ENCODE results near the gene P2RX4. TPM values are rescaled to one million over a fixed set of nuclear protein-coding genes. Genes with fewer than 3 reads are reported as not detected.
"Not testable (repeated sequence)": the region's sequence is repeated elsewhere in the genome, so short reads cannot be mapped to it uniquely, and the experiment has no call there.

Gene P2RX4
- total RNA-seq, 1 experiment from 2014 or later: 34.2 TPM

DNA sequence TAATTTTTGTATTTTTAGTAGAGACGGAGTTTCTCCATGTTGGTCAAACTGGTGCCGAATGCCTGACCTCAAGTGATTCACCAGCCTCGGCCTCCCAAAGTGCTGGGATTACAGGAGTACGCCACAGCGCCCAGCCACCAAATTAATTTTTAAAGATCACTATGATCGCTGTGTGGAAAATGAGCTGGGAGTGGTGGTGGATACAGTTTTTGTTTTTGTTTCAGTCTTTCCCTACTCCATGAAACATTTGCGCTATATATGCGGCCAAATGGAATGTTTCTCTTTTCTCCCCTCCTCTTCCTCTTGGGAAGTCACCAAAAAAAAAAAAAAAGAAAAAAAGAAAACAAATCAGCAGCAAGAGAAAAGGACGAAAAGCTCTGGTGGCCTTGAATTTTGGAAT, 20.8 kb upstream of the P2RX4 start:
- peak; percentile 27 for DNase-seq (ENCODE audit: low read depth)

DNA sequence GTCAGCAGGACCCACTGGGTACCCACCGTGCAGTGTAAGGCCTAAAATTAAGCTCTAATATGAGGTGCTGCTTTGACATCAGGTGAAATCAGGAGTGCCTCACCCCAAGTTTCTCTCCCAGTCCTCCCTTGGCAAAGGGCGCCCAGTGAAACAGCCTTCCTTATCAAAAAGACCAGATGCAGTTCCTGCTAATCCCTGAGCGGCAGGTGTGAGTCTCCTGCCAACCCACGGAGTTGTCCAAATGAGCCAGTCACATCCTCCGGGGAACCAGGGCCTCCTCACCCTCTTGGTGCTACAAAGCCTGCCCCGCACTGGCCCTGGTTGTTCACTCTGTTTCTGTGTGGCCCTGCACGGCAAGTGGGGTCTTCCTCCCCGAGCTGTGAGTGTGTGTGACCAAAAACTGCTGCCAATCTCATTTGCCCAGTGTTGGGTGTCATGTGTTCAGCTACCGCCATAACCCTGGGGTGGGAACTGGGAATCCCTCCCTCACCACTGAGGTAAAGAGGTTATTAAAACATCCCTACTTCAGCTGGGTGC, 20.2 kb upstream of the P2RX4 start:
- DNase-seq (ENCODE audit: low read depth): no peak

DNA sequence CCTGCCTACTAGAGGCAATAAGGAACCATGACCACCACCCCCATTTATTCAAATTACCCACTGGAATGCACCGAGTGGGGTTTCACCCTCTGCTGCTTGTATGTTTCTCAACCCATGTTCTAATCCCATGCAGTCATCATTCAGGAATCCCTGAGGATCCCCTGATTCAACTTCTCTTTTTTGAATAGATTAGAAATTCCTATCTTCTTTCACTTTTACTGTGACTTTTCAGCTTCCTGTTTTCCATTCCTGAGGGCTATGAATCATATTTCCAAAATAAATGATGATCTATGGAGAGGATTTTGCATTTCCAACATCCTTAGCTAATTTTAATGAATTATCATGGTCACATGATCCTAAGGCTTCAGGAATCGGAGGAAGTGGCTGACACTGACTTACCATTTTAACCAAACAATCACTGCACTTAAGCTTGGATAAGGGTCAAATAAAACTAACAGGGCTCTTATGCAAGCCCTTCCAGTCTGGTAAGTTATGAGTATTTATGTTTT, 19.4 kb upstream of the P2RX4 start:
- DNase-seq (ENCODE audit: low read depth): peak; percentile 94

DNA sequence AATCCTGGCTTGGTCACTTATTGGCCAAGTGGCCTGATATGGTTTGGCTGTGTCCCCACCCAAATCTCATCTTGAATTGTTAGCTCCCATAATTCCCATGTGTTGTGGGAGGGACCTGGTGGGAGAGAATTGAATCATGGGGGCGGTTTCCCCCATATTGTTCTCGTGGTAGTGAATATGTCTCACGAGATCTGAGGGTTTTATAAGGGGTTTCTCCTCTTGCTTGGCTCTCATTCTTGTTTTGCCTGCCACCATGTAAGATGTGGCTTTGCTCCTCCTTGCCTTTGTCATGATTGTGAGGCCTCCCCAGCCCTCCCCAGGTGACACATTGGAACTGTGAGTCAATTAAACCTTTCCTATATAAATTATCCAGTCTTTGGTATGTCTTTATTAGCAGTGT, 18.8 kb upstream of the P2RX4 start:
- DNase-seq (ENCODE audit: low read depth): no peak

DNA sequence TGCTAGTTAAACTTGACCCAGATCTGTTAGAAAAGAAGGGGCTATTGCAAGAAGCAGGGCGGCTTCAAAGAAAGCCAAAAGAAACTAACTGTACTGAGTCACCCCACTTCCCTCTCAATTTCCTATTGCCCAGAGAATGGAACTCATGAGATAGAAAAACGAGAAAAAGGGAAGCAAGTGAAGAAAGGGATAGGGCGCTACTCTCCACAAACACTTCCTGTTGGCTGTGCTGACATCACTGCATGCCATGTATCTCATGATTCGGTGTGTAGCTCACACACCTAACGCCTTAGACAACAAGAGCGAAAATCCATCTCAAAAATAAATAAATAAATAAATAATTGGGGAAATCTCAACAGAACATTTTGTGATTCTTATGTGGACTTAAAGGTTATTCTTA, 13.0 kb upstream of the P2RX4 start:
- no peak for DNase-seq (ENCODE audit: low read depth)

DNA sequence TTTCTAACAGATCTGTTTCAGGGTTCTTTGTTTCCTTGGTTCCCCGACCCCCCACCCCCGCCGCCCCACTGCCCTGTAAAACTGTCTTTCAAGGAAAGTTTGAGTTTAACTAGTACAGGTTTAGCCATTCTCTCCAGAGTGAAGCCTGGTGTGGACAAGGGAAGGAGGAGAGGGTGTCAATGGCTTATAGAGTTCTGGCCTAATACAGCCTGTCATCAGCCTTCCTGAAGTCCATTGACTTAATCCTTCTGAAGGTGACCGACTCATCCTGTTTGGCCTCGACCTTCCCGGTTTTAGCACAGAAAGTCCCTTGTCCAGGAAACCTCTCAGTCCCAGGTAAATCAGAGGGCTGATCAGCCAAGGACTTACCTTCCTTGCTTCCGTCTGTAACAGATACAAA, 11.0 kb upstream of the P2RX4 start:
- DNase-seq (ENCODE audit: low read depth): no peak

DNA sequence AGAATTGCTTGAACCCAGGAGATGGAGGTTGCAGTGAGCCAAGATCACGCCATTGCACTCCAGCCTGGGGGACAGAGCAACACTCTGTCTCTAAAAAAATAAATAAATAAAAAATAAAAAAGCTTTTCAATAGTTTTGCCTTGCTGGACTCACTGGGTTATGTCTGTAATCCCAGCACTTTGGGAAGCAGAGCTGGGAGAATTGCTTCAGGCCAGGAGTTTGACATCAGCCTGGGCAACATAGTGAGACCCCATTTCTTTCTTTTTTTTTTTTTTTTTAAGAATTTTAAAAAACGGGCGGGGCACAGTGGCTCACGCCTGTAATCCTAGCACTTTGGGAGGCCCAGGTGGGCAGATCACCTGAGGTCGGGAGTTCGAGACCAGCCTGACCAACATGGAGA, 8.8 kb upstream of the P2RX4 start:
- not testable (repeated sequence) for DNase-seq (ENCODE audit: low read depth)

DNA sequence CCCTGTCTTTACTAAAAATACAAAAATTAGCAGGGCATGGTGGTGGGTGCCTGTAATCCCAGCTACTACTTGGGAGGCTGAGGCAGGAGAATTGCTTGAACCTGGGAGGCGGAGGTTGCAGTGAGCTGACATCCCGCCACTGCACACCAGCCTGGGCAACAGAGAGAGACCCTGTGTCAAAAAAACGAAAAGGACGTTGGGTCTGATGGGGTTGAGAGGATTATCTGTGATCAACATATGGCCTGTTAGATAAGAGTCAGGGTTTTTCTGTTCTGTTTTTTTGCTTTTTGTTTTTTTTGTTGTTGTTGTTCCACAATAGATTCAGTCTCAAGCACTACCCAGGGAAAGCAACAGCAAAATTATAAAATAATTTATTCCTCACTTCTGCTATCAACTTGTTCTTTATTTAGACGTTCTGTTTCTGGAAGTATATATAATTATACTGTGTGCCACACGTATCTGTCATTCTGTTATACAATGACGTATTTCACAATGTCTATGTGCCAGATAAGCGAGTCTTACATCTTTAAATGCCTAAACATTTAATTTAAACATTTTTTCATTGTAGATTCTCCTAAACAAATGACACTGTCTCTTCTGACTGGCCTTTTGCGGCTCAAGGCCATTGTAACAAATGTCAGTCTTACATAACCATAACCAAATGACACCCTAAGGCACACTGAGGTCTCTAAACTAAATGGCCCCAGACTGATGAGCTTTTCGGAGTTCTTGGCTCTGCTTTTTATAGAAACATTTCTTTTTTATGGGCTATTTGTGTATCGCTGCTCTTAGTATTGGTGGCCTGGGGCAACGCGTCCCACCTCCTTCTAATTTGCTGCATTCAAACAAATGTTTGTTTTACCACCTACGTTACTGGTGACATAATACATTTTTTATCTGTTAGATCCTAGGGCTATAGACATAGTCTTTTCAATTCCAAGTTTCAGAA, 7.2 kb upstream of the P2RX4 start:
- peak; percentile 20 for DNase-seq (ENCODE audit: low read depth)

DNA sequence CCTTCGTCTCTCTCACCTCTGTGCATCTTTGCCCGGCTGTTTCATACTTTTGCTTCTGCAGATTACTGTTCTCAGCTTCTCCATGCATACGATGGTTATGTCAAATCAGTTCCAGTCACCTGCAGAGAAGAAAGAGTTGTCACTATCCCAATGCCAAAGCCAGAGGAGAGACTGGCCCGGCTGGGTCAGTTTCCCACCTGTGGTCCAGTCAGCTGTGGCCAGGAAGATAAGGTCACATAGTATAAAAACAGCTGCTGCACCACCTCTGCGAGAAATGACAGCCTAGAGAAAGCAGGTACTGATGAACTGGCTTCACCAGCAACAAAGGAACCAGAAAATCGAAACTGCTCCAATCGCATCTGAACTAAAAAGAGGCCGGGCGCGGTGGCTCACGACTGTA, 6.4 kb upstream of the P2RX4 start:
- DNase-seq (ENCODE audit: low read depth): no peak

DNA sequence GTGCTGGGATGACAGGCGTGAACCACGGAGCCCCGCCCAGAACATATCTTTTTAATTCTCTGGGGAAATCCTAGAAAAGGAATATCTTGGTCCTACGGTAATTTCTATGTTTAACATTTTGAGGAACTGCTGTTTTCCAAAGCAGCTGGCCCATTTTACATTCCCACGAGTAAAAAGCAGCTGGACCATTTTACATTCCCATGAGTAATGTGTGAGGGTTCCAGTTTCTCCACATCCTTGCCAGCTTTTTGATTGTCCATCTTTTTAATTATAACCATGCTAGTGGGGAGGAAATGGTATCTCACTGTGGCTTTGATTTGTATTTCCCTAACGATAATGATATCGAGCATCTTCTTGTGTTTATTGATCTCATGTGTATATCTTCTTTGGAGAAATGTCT, 4.4 kb upstream of the P2RX4 start:
- DNase-seq (ENCODE audit: low read depth): no peak

DNA sequence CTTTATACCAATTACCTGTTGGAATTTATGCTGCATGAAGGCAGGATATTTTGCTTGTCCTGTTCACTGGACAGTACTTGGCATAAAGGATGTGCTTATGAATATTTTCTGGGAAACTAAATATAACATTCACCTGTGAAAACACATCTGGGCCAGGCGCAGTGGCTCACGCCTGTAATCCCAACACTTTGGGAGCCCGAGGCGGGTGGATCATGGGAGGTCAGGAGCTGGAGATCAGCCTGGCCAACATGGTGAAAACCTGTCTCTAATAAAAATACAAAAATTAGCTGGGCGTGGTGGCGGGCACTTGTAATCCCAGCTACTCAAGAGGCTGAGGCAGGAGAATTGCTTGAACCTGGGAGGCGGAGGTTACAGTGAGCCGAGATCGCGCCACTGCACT, 1.4 kb upstream of the P2RX4 start:
- DNase-seq (ENCODE audit: low read depth): not testable (repeated sequence)

DNA sequence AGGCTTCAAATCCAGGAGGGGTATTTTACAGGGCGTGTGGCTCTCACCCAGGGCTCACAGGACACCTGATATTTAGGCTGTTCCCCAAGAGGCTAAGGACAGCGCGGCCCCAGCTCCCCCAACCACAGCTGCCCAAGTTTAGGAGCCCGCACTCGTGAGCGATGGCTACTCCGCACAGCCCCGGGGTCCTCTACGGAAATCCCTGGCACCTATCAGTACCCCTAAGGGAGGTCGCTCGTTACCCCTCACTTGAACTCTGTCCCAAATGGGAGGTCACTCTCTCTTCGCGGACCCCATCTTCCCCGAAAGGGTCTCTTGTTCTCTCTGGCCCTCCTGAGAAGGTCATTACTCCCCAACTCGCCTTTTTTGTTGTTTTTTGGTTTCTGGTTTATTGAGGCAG, 708 bp upstream of the P2RX4 start:
- no peak for DNase-seq (ENCODE audit: low read depth)

DNA sequence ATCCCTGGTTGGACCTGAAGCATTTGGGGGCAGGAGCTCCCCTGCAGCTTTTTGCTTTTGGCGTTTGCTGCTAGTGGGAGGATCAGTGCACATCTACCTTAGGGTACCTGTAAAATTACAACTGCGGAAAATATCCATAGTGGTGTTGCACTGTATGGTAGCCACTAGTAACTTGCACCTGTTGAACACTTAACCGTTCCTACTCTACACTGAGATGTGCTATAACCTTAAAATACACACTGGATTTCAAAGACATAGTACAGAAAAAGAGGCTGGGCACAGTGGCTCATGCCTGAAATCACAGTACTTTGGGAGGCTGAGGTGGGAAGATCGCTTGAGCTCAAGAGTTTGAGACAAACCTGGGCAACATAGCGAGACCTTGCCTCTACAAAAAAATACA, 2.9 kb downstream of the P2RX4 start:
- no peak for DNase-seq (ENCODE audit: low read depth)

DNA sequence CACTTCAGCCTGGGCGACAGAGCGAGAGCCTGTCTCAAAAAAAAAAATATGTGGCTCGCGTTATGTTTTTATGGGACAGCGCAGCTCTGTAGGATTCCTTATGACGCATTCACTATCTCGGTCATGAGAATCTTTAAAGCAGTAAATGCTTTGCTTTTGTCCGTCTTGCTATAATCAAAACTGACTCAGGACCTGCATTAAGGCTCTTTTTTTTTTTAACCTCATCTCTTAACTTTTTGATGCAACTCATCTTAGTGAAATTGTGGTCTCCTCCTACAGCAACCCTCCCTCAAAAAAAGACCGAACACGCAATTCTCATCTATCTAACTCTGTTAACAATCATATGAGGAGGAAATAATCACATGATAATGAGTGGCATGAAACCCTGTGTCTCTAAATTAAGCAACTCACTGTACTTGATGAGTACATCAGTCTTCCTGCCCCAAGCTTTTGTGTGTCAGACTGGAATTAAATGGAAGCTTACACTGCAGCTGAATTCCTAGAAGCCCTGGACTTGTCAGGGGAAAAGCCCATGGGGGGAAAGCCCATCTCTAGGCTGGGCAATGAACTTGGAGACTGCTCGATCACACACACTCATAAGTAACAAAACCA, 4.3 kb downstream of the P2RX4 start:
- peak; percentile 59 for DNase-seq (ENCODE audit: low read depth)

DNA sequence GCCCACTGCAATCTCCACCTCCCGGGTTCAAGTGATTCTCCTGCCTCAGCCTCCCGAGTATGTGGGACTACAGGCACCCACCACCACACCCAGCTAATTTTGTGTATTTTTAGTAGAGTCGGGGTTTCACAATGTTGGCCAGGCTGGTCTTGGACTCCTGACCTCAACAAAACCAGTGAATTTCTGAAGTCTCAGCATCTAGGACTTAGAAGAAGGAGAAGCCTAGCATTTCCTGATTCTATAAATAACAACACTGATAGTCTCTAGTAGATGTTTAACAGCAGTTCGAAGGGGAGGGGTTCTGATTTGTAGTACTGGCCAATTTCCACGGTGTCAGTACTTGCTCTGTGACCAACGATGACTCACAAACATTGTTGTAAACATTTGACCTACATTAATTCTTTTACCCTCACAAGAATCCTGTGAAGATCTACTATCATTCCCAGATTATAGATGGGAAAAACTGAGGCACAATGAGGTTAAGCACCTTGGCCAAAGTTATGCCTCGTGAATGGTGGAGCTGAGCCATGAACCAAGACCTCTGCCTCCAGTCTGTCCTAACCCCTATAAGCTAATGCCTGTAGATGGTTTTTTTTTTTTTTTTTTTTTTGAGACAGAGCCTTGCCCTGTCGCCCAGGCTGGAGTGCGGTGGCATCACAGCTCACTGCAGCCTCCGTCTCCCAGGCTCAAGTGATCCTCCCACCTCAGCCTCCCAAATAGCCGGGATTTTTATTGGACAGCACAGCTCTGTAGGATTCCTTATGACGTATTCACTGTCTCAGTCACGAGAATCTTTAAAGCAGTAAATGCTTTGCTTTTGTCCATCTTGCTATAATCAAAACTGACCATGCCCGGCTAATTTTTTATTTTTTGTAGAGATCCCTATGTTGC, 5.2 kb downstream of the P2RX4 start:
- DNase-seq (ENCODE audit: low read depth): peak; percentile 95

DNA sequence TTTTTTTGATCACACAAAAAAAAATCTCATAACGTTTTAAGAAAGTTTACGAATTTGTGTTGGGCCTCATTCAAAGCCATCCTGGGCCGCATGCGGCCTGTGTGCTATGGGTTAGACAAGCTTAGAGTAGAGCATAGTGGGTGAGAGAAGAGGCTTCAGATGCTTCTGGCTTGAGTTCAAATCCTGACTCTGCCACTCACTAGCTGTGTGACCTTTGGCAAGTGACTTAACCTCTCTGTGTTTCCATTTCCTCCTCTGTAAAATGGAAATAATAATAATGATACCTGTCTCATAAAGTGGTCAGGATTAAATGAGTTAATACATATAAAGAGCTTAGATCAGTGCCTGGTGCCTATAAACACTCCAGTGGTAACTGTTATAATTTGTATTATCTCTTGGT, 6.2 kb downstream of the P2RX4 start:
- DNase-seq (ENCODE audit: low read depth): no peak

DNA sequence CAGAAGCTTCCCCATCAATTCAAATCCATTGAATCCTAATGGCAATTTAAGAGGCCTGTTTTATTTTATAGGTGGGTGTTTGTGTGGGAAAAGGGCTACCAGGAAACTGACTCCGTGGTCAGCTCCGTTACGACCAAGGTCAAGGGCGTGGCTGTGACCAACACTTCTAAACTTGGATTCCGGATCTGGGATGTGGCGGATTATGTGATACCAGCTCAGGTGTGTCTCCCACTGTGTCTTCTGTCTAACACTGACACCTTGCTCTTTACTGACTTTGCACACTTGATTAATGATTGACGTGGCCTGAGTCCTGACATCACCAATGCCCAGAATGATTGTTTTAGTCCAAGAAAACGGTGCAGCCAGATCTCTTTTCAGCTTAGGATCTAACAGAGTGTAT, 7.1 kb downstream of the P2RX4 start:
- DNase-seq (ENCODE audit: low read depth): no peak

DNA sequence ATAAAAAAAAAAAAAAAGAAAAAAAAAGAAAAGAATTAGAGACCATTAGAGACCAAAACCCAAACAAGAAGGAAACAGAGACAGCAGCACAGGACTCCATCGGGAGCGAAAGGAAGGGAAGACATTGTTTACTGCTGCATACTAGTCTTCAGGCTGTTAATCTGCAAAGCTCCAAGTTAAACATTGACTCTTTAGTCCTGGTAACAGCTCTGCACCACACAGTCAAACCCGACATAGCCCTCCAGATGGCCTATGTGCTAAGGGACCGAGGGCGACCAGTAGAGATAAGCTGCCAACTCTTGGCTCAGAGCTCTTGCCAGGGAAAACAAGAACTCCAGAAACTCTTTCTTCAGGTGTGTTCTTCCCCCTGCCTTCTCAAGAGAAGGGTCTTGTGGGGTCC, 7.8 kb downstream of the P2RX4 start:
- DNase-seq (ENCODE audit: low read depth): no peak

DNA sequence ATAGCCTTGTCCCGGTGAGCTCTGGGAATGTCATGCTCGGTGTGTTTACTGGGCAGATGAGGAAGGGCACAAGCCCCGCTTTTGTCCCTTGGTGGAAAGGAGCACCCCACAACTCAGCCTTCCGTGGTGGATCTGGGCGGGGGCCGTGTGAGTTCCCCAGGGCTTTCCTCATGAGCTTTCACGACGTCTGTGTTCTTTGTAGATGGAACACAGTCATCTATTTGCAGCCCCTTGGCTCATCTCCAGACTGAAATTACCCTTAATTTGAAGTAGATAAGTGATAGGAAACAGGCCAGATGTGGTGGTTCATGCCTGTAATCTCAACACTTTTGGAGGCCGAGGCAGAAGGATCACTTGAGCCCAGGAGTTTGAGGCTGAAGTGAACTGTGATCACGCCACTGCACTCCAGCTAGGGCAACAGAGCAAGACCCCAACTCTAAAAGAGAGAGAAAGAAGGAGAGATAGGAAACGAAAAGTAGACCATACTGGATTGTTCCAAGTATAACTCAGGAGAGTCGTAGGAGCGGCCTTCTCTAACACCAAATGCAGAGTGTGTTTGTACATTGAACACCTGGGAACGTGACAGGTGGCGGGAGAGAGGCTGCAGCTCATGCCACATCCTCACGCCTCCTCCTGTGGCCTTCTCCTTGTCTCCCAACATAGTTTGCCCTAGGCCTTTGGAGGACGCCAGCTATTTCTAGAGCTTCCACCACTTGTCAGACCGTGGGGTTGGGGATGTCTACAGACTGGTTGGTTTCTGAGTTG, 8.8 kb downstream of the P2RX4 start:
- DNase-seq (ENCODE audit: low read depth): no peak

DNA sequence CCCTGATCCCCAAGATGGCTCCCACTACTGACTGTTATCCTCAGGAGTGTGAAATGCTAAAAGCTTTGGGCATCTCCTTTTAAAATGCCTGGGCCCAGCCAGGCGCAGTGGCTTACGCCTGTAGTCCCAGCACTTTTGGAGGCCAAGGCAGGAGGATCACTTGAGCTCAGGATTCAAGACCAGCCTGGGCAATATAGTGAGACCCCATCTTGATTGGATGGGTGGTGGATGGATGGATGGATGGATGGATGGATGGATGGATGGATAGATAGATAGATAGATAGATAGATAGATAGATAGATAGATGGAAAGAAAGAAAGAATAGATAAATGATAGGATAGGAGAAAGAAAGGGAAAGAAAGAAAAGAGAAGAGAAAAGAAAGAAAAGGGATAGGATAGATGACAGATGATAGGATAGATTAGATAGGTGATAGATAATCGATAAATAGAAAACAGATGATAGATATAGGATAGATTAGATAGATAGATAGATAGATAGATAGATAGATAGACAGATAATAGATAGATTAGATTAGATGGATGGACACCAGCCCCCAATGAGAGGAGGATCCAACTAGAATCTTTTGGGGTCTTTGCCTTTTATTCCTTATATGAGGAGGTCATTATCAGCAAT, 9.5 kb downstream of the P2RX4 start:
- DNase-seq (ENCODE audit: low read depth): no peak

DNA sequence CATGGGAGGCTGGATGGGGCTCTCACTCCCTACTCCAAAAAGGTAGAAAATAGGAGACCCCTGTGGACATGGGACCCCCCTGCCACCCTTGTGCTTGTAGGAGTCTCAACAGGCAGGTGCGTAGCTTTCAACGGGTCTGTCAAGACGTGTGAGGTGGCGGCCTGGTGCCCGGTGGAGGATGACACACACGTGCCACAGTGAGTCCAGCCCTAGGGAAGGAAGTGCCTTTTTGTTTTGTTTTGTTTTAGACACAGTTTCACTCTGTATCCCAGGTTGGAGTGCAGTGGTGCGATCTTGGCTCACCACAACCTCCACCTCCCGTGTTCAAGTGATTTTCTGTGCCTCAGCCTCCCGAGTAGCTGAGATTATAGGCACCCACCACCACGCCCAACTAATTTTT, 12.9 kb downstream of the P2RX4 start:
- no peak for DNase-seq (ENCODE audit: low read depth)
